T-helper 1 cell (primary cell): ENCODE data around the gene RAB9A.
"Not testable (repeated sequence)": the region's sequence is repeated elsewhere in the genome, so short reads cannot be mapped to it uniquely, and the experiment has no call there.

Experiments
- DNase-seq, 5 donors: peaks; one replicate each; pipeline ENCODE4 v3.0.0-alpha.2; 2012 to 2020

The RAB9A gene

DNA sequence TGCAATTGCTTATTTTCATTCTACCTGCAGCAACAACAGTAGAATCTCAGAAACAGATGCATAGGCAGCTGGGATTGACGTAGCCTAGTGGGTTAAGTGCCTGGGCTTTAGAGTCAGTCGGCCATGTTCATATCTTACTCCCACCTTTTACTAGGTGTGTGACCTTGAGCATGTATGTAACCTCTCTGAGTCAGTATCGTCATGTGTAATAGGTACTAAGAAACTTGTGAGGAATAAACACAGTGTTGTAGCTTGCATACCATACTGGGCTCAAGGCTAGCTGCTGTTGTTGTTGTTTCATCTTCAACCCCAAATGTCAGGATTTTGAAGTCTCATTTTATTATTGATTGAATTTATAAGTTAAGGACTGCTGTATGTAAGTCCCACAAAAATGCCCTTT is 14.2 kb downstream of the RAB9A start:
- DNase-seq = no peak

DNA sequence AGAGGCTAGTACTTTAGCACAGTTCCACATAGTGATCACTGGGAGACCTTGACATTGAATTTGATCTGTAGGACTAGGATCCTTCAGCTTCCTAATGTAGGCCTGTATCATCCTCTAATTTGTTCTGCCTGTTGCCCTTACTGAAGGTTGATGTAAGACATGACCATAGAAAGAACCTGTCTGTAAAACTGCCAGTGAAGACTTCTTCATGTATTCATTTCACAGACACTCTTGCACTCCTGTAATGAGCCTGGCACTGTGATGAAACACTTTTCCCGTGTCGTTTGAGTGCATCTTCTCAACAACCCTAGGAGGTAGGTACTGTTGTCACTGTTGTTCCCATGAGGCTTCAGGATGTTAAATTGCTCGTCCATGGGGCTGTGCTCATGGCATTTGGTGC is 14.7 kb downstream of the RAB9A start:
- DNase-seq = no peak

DNA sequence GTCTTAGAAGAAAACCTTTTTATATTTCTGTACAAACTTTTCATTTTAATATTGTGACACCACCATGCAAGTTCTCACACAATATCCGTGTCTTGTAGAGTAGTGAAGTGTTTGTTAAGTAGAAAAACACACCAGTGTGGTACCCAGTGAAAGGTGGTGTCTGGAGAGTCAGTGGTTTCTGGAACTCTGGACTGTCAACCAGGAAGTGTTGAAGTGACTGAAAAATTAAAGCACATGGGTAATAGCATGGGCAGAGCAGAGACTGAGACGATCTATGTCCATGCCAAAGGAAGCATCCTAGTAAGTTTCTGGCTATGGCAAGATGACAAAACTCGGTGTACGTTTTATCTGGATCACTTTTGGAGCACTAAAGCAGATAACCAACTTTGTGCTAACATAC is 22.2 kb downstream of the RAB9A start:
- no peak for DNase-seq

DNA sequence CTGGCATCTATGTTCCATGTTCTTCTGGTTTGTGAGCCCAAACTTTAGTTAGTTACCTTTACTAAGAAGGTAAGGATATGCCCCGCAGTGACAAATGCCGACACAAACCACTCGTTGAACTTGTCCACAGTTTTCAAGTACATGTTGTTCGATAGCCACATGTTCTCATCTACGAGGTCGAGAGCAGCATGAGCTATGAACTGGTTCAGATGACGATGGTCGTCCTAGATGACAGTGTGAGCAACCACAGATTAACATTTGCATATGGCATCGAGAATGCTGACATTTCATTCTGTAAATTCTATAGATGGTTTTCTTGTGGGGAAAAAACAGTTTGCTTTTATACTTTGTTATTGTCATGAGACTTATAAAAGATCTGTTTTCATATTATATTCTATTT is 27.5 kb downstream of the RAB9A start:
- no peak for DNase-seq

DNA sequence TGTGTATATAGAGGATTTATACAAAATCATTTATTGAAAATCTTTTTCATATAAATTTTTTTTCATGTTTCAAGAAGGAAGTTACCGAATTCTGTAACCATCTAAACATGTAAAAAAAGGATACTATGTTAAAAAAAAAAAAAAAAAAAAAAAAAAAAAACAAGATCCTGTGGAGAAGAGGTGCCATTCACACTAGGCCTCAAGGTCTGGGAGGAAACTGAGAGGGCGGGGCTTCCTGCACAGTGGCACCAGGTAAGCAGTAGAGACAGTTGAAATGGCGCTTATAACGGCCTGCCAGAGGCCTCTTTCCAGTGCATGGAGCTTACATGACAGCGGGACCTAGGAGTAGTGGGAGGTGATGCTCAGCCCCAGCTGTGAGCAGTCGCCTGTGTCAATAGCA is 28.0 kb downstream of the RAB9A start:
- DNase-seq = peak; percentile 15 to 49 (median 41)

DNA sequence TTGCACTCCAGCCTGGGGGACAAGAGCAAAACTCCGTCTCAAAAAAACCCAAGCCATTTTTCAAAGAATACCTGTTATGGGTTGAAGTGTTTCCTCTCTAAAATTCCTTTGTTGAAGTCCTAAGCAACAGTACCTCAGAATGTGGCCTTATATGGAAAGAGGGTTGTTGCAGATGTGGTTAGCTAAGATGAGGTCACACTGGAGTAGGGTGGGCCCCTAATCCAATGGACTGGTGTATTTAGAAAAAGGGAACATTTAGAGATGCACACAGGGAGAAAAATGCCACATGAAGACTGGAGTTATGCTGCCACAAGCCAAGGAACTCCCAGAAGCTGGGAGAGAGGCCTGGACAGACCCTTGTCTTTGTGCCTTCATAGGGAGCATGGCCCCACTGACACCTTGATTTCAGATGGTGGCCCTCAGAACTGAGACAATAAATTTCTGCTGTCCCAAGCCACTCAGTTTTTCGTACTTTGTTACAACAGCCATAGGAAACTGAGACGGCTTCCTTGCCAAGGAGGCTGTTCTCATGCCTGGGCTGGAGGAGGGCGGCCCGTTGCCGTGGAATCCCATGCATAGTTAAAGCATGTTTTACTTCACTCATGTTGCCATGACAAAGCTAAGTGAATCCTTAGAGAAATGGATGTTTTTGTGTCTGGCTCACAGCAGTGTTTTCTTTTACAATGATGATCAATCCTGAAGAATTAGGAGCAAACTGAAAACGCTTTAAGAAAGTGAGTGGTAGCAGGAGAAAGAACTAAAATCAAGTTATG is 29.0 kb downstream of the RAB9A start:
- DNase-seq = no peak

DNA sequence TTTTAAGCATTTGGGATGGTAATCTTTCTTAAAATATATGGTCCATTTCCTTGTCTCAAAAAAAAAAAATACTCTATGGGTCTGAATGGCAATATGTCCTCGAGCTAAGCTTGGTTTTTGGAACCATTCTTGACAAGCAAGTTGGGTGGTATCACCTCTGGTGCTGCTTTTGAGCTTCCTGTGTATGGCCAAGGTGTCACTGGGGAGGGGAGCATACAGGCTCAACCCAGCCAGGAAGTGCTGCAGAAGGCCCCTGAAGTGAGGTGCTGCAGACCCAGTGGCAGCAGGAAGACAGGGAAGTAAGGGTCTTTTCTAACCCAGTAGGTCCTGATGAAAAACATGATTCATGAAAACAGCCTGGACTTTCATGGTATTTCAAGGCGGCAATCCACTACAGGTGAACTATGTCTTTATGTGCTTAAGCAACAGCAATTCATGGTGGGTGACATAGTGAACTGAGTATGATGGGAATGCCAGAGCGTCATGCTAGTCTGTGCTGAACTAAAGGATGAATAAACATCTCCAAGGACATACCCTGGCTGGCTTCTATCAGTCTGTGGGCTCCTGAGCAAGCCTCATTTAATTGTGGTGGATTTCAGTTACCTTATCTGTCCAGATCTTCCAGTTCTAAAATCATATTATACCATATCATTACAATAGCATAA is 30.4 kb downstream of the RAB9A start:
- DNase-seq = peak in 1 of 5 donors; percentile 26

DNA sequence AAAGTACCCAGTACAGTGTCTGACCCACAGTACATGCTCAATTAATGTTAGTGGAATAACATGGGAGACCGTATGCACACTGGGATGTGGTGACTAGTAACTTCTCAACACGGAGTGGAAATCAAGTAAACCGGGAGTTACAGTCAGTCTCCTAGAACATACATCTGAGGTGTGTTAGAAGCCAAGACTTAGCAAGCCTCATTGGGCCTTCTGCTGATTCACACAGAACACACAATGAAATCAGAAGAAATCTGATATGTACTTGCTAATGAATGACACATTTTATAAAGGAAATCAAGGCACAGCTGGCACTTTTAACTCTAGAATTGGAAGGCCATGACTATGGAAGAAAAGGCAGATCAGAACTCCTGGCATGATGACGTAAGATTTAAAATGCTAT is 32.4 kb downstream of the RAB9A start:
- DNase-seq = no peak

DNA sequence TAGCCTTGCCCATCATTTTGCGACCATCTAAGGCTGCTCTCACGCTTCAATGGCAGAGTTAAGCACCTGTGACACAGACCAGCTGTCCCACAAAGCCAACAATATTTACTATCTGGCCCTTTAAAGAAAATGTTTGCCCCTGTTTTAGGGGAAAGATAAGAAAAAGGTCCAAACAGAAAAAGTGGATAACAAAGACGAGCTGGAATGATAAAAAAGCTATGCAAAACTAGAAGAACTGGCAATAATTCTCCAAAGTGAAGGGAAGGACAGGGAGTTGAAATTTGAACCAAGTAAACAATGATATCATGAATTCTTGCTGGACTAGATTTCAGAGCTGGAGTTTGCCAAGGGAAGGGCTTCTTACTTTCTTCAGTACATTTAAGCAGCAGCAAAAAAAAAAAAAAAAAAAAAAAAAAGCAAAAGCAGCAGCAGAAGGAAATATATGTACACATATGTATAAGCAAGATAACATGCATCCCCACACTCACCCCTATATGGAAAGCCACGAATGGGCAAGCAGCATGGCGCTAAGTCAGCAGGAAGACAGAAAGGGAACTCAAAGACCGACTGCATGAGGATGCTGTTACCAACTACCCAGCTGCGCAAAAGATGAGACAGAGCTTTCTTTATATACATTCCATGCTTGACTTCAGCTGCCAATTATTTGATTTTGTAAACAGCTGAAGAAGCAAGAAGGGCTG is 33.0 kb downstream of the RAB9A start:
- DNase-seq = no peak

DNA sequence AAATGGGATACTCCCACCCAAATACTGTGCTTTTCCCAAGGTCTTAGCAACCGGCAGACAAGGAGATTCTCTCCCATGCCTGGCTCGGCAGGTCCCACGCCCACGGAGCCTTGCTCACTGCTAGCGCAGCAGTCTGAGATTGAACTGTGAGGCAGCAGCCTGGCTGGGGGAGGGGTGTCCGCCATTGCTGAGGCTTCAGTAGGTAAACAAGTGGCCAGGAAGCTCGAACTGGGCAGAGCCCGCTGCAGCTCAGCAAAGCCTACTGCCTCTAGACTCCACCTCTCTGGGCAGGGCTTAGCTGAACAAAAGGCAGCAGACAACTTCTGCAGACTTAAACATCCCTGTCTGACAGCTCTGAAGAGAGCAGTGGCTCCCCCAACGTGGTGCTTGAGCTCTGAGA is 36.0 kb downstream of the RAB9A start:
- DNase-seq = peak in 4 of 5 donors; percentile 31 to 69 (median 41)

DNA sequence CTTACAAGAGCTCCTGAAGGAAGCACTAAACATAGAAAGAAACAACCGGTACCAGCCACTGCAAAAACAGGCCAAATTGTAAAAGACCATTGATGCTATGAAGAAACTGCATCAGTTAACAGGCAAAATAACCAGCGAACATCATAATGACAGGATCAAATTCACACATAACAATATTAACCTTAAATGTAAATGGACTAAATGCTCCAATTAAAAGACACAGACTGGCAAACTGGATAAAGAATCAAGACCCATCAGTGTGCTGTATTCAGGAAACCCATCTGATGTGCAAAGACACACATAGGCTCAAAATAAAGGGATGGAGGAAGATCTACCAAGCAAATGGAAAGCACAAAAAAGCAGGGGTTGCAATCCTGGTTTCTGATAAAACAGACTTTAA is 37.7 kb downstream of the RAB9A start:
- DNase-seq = not testable (repeated sequence)

DNA sequence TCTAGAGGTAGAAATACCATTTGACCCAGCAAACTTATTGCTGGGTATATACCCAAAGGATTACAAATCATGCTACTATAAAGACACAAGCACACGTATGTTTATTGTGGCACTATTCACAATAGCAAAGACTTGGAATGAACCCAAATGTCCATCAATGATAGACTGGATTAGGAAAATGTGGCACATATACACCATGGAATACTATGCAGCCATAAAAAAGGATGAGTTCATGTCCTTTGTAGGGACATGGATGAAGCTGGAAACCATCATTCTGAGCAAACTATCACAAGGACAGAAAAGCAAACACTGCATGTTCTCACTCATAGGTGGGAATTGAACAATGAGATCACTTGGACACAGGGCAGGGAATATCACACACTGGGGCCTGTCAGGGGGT is 41.6 kb downstream of the RAB9A start:
- not testable (repeated sequence) for DNase-seq

DNA sequence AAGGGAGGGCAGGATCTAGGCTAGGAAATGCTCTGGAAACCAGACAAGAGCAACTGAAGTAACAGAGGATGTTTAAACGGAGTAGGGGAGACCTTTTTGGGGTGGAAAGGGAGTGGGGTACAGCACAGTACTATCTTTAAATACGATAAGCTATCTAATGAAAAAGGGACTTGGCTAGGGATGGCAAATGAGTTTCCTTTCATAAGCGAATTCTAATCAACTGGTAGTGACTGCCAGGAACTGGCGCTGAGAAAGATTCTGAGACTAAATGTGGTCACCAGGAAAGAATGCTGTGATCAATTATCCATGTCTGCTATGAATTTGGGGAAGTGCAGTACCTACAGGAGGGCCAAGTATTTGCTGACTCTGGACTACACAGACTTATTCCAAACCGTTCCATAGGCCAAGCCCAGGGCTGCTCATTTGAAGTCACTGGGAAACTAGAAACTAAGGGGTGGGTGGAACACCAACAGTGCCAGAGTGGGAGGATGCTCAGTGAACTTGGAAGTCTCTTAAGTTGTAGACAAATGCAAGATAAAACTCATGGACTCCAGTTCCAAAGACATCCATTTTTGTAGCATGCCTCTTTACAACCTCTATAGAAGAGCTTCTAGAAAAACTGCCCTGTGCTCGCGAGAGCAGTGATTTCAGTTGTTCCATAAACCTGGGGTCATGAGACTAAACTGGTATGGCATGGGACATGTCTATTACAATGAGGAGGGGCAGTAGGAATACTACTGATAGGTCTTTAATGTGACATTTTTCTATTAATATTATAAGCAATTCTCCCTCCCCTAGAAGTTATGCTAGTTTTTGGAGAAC is 43.5 kb downstream of the RAB9A start:
- DNase-seq = no peak

DNA sequence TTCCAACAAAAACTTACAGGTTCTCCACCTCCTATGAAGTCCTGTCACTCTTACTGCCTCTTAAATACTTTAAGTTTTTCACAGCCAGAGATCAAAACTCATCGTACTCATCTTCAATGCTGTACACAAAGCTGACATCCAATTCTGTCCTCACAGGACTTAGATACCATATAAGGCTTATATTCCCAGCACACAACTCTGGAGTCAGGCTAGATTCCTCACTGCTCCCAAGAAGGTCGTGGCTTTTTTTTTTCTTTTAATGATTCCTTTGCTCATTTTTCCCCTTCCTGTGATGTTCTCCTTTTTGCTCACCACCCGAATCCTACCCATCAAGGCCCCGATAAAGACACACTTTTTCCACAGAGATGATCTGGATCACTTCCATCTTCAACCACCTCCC is 44.6 kb downstream of the RAB9A start:
- no peak for DNase-seq

DNA sequence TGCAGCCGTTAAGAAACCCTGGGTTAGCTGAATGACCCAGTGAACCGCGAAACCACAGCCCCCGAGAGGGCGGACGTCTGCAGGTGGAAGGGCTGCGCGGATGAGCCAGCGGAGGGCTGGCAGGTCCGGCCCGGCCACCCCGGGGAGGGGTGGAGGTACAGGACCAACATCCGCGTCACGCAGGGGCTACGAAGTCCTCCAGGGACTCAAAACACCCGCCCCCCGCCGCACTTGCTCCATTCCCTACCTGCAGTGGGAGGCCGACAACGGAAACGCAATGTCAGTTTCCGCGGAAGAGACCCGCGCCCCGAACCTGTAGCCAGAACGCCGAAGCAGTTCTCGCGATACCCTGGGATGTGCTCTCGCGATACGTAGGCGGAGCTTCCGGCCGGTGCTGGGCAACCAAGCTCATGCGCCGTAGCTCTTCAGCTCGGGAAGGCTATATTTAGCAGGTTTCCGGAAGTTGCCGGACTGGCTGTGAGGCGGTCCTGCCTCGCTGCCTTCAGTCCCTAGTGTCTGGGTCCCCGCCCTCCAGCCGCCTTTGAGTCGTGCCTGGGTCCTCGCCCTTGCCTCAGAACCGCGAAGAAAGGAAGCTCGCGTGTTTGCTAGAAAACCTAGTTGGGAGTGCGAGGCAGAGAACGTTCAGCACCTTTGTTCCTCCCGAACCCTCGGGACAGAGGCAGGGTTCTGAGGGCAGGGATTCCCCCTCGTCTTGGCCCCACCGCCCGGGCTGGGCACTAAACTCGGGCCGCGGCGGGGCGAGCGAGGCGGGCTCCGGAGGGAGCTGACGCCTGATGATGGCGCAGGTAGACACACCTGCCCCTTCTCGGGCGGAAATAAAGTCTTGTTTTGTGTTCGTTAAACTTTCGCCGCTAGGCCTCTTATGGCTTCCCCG is 45.6 kb downstream of the RAB9A start, which contains the start of the genes OFD1 and TRAPPC2:
OFD1 (plus strand) TSS at position 471 of the 895 bp plus-strand sequence; CDS start at position 795, 324 bp downstream.
TRAPPC2 (minus strand) TSS at position 343 of the 895 bp plus-strand sequence. CDS start 14,657 bp downstream, outside the sequence.
- DNase-seq = peak; percentile 78 to 96 (median 84)

DNA sequence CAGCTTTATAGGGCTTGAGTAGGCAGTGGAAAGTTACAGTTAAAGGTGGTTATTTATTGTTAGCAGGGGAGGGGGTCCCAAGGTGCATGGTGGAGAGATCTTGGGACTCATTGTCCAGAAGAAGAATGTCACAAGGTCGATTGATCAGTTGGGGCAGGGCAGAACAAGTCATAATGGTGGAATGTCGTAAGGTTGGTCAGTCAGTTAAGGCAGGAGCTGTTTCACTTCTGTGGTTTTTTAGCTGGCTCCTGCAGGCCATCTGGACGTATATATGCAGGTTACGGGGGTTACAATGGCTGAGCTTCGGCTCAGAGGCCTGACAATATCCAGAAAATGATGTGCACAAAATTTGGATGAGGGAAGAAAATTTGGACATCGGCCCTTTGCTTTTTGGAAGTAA is 52.8 kb downstream of the RAB9A start:
- no peak for DNase-seq

DNA sequence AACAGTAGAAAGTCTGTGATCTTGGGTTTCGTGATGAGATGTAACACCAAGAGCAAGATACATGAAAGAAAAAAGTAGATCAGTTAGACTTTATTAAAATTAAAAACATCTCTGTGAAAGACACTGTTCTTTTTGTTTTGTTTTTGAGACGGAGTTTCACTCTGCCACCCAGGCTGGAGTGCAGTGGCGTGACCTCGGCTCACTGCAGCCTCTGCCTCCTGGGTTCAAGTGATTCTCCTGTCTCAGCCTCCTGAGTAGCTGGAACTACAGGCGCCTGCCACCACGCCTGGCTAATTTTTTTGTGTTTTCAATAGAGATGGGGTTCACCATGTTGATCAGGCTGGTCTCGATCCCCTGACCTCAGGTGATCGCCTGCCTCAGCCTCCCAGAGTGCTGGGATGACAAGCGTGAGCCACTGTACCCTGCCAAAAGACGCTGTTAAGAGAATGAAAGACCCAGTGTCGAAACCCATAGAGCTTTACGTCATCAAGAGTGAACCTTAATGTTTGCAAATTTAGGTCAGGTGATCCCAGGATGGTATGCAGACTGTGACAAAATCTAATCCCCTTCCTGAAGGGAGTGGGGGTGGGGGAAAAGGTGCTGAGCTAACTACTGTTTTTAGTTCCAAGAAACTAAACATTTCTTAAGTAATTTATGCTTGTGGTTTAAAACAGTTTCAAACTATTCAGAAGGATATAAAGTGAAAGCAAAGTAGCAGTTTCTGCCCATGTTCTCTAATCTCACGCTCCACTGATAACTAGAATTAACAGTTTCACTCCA is 53.7 kb downstream of the RAB9A start:
- DNase-seq = peak in 4 of 5 donors; percentile 8 to 80 (median 28)

DNA sequence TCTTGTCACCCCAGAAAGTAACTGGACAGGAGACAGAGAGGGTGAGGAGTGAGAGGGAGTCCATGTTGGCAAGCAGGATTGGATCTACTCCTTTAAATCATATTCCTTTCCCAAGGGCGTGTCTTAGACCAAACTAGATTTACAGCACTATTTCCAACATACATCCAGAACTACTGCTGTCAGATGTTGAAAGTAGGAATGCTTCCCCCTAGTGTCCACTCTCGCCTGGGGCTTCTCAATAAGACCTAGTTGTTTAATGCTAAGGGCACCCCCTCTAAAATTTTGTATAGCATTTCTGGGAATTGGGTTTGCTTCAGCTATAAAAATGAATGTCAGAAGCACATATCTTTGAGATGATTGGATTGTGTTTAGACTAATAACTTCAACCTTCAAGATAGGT is 58.9 kb downstream of the RAB9A start:
- peak in 2 of 5 donors; percentile 22 to 30 for DNase-seq

DNA sequence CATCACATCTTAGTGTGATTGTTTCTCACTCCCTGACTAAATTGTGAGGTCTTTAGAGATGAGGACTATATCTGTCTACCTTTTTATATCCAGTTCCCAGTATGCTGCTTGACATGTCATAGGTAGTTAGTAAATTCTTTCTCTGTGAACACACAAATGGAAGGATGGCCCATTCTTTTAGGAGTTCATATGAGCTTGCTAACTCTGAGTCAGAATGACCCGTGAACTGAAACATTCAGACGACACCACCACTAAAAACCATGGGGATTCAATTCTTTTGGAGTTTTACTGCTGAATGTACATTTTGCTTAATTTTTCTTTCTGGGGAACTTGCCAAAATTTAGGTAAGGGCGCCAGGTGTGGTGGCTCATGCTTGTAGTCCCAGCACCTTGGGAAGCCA is 59.6 kb downstream of the RAB9A start:
- DNase-seq = no peak

DNA sequence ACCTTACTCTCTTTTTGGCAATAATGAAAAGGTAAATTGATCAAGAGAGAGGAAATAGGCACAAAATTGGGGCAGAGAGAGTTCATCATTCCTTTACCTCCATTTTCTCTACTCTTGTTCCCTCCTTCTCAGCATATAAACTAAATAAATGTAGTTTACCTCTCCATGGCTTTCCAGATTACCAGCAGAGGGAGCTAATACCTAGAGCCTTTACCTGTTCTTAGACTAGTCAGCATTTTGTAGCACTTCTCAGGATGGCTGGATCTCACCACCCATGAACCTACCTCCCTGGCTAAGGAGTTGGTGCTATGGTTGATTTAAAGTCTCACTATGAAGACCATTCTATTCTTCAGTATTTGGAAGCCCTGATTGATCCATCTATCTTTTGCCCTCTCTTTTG is 61.3 kb downstream of the RAB9A start:
- peak in 2 of 5 donors; percentile 6 to 53 for DNase-seq

DNA sequence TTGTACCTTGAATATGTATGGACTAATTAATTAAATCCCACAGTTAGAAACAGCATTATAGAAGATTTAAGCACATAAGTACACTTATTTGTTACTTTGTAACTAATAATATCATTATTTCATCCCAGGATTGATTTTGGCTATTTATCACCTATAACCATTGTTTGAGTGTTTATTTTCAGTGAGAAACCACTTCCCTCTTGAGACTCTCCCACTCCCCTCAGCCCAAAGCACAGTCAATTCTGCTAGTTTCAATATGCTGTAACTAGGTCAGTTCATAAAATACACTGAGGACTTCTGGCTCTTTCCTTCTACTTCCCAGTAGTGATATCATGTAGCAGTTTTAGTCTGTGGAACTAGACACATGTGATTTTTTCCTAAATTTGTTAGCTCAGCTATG is 61.9 kb downstream of the RAB9A start:
- DNase-seq = no peak
